Stimulated activated CD4-positive, alpha-beta T cell treated with anti-CD3 and anti-CD28 coated beads, TNF-alpha, amount 100 ng/mL, for 48 hours (primary cell): ENCODE results near the gene SLC9A3.
"Not testable (repeated sequence)": the region's sequence is repeated elsewhere in the genome, so short reads cannot be mapped to it uniquely, and the experiment has no call there.

ENCODE experiments used
- DNase-seq, 3 donors: peaks; one replicate each; pipeline ENCODE4 v3.0.0-alpha.2; 2020; ENCODE audit warnings: low read depth in 3 of 3

The SLC9A3 gene

GRCh38 chr5:507986-508575 lies 16.2 kb downstream of the SLC9A3 start:
- not testable (repeated sequence) for DNase-seq

- no peak for DNase-seq
These were observed 18.2 kb downstream of the SLC9A3 start for GRCh38 chr5:505951-506525.

- no peak for DNase-seq
These were observed 19.7 kb downstream of the SLC9A3 start for GRCh38 chr5:504326-505154.

- no peak for DNase-seq
These were observed 21.7 kb downstream of the SLC9A3 start for GRCh38 chr5:502325-503079.

GRCh38 chr5:501831-502184 lies 22.4 kb downstream of the SLC9A3 start:
- DNase-seq, result no peak

GRCh38 chr5:501105-501830 lies 23.0 kb downstream of the SLC9A3 start:
- DNase-seq, result no peak

GRCh38 chr5:500491-500890 lies 23.8 kb downstream of the SLC9A3 start:
- DNase-seq, result no peak

- DNase-seq, result no peak
These were observed 24.7 kb downstream of the SLC9A3 start for GRCh38 chr5:499233-500209.

- no peak for DNase-seq
These were observed 26.3 kb downstream of the SLC9A3 start for GRCh38 chr5:497871-498509.

GRCh38 chr5:497090-497700 lies 27.1 kb downstream of the SLC9A3 start:
- no peak for DNase-seq

- DNase-seq, result no peak
These were observed 28.2 kb downstream of the SLC9A3 start for GRCh38 chr5:496028-496427.

- no peak for DNase-seq
These were observed 29.5 kb downstream of the SLC9A3 start for GRCh38 chr5:494667-495255.

GRCh38 chr5:493758-494157 lies 30.5 kb downstream of the SLC9A3 start:
- no peak for DNase-seq

- no peak for DNase-seq
These were observed 31.0 kb downstream of the SLC9A3 start for GRCh38 chr5:493119-493701.

- no peak for DNase-seq
These were observed 31.8 kb downstream of the SLC9A3 start for GRCh38 chr5:492314-492893.

GRCh38 chr5:491856-492155 lies 32.4 kb downstream of the SLC9A3 start:
- DNase-seq, result no peak

GRCh38 chr5:491119-491855 lies 33.0 kb downstream of the SLC9A3 start:
- DNase-seq, result no peak
